Measurements from ENCODE around the gene ELAVL2.

ELAVL2 gene

GRCh38 chr9:23826120-23826629 is at the start of gene ELAVL2:
Gene ELAVL2, minus strand, starts transcription at chr9:23826240. Its CDS starts 64,006 bp downstream, at chr9:23762234.
- no peak for DNase-seq (ENCODE audit: low read depth)

- no peak for DNase-seq (ENCODE audit: low read depth)
Measured at GRCh38 chr9:23858234-23858633, 32.2 kb upstream of the ELAVL2 start.

- DNase-seq (ENCODE audit: low read depth): no peak
Measured at GRCh38 chr9:23855873-23856604, 30.0 kb upstream of the ELAVL2 start.

GRCh38 chr9:23850690-23851629 is 24.9 kb upstream of the ELAVL2 start:
- no peak for DNase-seq (ENCODE audit: low read depth)

- DNase-seq (ENCODE audit: low read depth): no peak
Measured at GRCh38 chr9:23850242-23850689, 24.2 kb upstream of the ELAVL2 start.

- no peak for DNase-seq (ENCODE audit: low read depth)
Measured at GRCh38 chr9:23849379-23850035, 23.5 kb upstream of the ELAVL2 start.

GRCh38 chr9:23842565-23843129 is 16.6 kb upstream of the ELAVL2 start:
- DNase-seq (ENCODE audit: low read depth): no peak

- DNase-seq (ENCODE audit: low read depth): no peak
Measured at GRCh38 chr9:23841304-23841703, 15.3 kb upstream of the ELAVL2 start.

GRCh38 chr9:23837038-23837437 is 11.0 kb upstream of the ELAVL2 start:
- DNase-seq (ENCODE audit: low read depth): no peak

GRCh38 chr9:23830929-23831730 is 5.1 kb upstream of the ELAVL2 start:
- no peak for DNase-seq (ENCODE audit: low read depth)

GRCh38 chr9:23830476-23830805 is 4.4 kb upstream of the ELAVL2 start:
- DNase-seq (ENCODE audit: low read depth): no peak

- no peak for DNase-seq (ENCODE audit: low read depth)
Measured at GRCh38 chr9:23829580-23830475, 3.8 kb upstream of the ELAVL2 start.

GRCh38 chr9:23825700-23826099 is 340 bp downstream of the ELAVL2 start:
- DNase-seq (ENCODE audit: low read depth): no peak

- DNase-seq (ENCODE audit: low read depth): no peak
Measured at GRCh38 chr9:23824830-23825591, 1.0 kb downstream of the ELAVL2 start.

GRCh38 chr9:23823986-23824829 is 1.8 kb downstream of the ELAVL2 start:
- no peak for DNase-seq (ENCODE audit: low read depth)

GRCh38 chr9:23823269-23823668 is 2.8 kb downstream of the ELAVL2 start:
- no peak for DNase-seq (ENCODE audit: low read depth)

GRCh38 chr9:23822261-23823169 is 3.5 kb downstream of the ELAVL2 start:
- no peak for DNase-seq (ENCODE audit: low read depth)

All from HS-27A (cell line).